ENCODE measurements around the gene B4GALNT1.

GRCh38 chr12:57576613-57577160 lies 56.3 kb downstream of the B4GALNT1 start:
- TF ChIP-seq, protein P1, sequence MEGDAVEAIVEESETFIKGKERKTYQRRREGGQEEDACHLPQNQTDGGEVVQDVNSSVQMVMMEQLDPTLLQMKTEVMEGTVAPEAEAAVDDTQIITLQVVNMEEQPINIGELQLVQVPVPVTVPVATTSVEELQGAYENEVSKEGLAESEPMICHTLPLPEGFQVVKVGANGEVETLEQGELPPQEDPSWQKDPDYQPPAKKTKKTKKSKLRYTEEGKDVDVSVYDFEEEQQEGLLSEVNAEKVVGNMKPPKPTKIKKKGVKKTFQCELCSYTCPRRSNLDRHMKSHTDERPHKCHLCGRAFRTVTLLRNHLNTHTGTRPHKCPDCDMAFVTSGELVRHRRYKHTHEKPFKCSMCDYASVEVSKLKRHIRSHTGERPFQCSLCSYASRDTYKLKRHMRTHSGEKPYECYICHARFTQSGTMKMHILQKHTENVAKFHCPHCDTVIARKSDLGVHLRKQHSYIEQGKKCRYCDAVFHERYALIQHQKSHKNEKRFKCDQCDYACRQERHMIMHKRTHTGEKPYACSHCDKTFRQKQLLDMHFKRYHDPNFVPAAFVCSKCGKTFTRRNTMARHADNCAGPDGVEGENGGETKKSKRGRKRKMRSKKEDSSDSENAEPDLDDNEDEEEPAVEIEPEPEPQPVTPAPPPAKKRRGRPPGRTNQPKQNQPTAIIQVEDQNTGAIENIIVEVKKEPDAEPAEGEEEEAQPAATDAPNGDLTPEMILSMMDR (IDR thresholded peaks at IDR 0.05): no peak
- no peak for TF ChIP-seq POLR2A (IDR thresholded peaks at IDR 0.05)
